PFSK-1 (cell line): ENCODE results near the gene TOMM6.

ENCODE experiments used
- FOXP2 ChIP-seq: optimal IDR thresholded peaks from 2 replicates; pipeline ENCODE3; 2011; ENCODE audit warnings: borderline replicate concordance, control low read depth, inconsistent platforms; ENCODE audit not compliant: insufficient read depth; ENCODE audit errors: extremely low read length, extremely low read depth
- POLR2AphosphoS5 ChIP-seq: IDR thresholded peaks from 2 replicates; pipeline ENCODE4 v1.6.1; 2012; ENCODE audit warnings: low read depth, mild to moderate bottlenecking, control low read depth, low read length, moderate library complexity
- SIN3A ChIP-seq: IDR thresholded peaks from 2 replicates; pipeline ENCODE4 v1.6.1; 2012; ENCODE audit warnings: mild to moderate bottlenecking, low read length, moderate library complexity, borderline replicate concordance; ENCODE audit not compliant: insufficient read depth
- TF ChIP-seq, protein P1 (sequence below), 2 experiments: IDR thresholded peaks; 2 replicates each; pipeline versions ENCODE4 v1.6.1 to v1.8.0; 2011 to 2012; ENCODE audit warnings: low read depth in 2 of 2, low read length in 2 of 2, control low read depth in 1 of 2, inconsistent platforms in 1 of 2, mild to moderate bottlenecking in 1 of 2, moderate library complexity in 1 of 2; ENCODE audit not compliant: insufficient read depth in 1 of 2

DNA sequence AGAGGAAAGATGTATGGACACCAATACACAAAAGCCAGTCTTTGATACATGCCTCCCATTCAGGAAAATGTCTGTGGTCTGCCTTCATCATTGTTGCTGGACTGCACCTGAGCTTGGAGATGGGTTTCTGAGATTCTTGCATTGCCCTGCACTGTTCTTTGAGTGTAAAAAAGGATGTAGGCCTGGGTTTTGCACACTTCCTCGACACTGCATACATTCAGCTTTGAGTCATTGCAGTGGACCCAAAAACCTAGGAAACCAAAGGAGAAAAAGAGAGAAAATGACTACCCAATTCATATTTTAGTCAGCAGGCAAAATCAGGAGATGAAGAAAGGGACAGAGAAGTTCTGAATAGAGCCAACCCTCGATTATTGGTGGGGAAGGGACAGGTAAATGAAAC lies 9.0 kb downstream of the TOMM6 start:
- no peak for TF ChIP-seq POLR2AphosphoS5
- no peak for TF ChIP-seq SIN3A
- TF ChIP-seq, protein P1, sequence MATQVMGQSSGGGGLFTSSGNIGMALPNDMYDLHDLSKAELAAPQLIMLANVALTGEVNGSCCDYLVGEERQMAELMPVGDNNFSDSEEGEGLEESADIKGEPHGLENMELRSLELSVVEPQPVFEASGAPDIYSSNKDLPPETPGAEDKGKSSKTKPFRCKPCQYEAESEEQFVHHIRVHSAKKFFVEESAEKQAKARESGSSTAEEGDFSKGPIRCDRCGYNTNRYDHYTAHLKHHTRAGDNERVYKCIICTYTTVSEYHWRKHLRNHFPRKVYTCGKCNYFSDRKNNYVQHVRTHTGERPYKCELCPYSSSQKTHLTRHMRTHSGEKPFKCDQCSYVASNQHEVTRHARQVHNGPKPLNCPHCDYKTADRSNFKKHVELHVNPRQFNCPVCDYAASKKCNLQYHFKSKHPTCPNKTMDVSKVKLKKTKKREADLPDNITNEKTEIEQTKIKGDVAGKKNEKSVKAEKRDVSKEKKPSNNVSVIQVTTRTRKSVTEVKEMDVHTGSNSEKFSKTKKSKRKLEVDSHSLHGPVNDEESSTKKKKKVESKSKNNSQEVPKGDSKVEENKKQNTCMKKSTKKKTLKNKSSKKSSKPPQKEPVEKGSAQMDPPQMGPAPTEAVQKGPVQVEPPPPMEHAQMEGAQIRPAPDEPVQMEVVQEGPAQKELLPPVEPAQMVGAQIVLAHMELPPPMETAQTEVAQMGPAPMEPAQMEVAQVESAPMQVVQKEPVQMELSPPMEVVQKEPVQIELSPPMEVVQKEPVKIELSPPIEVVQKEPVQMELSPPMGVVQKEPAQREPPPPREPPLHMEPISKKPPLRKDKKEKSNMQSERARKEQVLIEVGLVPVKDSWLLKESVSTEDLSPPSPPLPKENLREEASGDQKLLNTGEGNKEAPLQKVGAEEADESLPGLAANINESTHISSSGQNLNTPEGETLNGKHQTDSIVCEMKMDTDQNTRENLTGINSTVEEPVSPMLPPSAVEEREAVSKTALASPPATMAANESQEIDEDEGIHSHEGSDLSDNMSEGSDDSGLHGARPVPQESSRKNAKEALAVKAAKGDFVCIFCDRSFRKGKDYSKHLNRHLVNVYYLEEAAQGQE (IDR thresholded peaks at IDR 0.05; ENCODE audit: insufficient read depth in 1 of 2, low read depth in 2 of 2, low read length in 2 of 2) = no peak
- no peak for TF ChIP-seq FOXP2
